AG20443 (cell line): Measurements from ENCODE around the gene DNAJC5G.
A peak's percentile ranks its signal among the peaks of the same experiment; 100 is the strongest.
"Not testable (repeated sequence)": the region's sequence is repeated elsewhere in the genome, so short reads cannot be mapped to it uniquely, and the experiment has no call there.

ENCODE experiments used
- DNase-seq: peaks from one replicate; pipeline ENCODE4 v3.0.0; 2012; ENCODE audit warnings: low spot score, mixed read lengths

Gene DNAJC5G

GRCh38 chr2:27281855-27282559 is 6.8 kb downstream of the DNAJC5G start, which contains the start of gene TRIM54:
TSS of gene TRIM54 (plus strand) at chr2:27282429. CDS start at chr2:27282732, 303 bp downstream.
- no peak for DNase-seq

- no peak for DNase-seq
Observed at GRCh38 chr2:27282892-27283291, 7.7 kb downstream of the DNAJC5G start.

- DNase-seq, result no peak
Observed at GRCh38 chr2:27284996-27285395, 9.8 kb downstream of the DNAJC5G start.

- DNase-seq, result no peak
Observed at GRCh38 chr2:27285481-27285880, 10.2 kb downstream of the DNAJC5G start.

DNA sequence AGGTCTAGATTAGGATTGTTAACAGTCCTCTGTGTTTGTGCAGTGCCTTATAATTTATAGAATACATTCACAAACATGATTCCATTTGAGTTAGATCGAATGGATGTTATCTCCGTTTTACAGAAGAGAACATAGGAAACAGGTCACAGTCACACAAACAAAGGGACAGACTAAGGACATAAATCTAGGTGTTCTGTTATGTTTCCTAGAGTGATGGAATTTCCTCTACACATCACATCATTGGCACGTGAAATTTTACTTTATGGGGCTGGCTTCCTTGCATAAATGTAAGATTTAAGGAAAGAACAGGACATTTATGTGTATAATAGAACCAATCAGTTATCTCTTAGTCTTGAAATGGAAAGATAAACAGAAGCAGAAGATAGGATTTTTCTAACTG is 13.4 kb downstream of the DNAJC5G start:
- no peak for DNase-seq

GRCh38 chr2:27290549-27290948 is 15.3 kb downstream of the DNAJC5G start:
- DNase-seq, result no peak

DNA sequence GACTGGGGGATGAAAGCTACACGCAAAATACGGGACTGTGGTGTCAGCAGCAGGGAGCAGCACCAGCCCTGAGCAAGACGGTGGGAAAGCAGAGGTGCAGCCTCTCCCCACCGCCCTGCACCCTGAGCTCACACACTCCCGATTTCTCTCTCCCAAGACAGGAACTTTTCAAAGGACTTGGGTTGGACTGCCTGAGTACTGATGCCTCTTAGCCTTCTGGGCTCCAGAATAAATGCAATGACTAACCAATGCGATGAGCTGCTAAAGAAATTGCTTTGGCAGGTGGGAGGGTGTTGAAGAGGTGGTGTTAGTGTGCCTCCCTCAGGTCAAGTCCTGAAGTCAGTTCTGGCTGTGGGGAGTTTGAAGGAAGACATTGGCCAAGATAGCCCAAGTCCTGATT is 16.6 kb downstream of the DNAJC5G start:
- DNase-seq, result no peak

DNA sequence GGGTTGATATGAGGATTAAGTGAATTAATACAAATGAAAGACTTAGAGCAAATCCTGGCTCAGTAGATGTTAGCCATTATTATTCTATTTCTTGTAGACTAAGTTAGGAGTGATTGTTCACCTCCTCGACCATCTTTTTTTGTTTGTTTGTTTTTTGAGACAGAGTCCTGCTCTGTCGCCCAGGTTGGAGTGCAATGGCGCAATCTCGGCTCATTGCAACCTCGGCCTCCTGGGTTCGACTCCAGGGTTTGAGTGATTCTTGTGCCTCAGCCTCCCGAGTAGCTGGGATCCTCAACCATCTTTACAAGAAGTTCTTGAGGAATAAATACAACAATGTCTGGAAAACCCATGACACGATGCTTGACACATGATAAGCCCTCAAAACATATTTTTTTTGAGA is 19.7 kb downstream of the DNAJC5G start:
- no peak for DNase-seq

- DNase-seq, result peak; percentile 74
Observed at GRCh38 chr2:27296481-27296880, 21.2 kb downstream of the DNAJC5G start.

DNA sequence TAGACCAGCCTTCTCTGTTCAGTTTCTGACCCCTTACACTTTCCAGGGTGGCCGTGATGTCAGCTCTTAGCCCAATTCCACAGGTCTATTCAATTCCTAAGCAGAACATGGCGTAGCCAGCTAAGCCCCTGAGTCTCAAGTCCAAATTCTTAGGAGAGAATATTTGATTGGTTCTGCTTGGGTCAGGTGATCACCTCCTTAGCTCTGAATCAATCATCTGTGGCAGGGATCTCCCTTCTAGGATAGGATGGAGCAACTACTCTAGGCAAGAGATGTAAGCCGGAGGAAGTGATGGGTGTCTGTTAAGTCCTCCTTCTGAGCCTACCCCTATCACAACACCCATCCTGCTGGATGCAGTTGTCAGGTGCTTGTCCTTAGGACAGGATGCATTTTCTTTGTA is 22.0 kb downstream of the DNAJC5G start:
- no peak for DNase-seq

DNA sequence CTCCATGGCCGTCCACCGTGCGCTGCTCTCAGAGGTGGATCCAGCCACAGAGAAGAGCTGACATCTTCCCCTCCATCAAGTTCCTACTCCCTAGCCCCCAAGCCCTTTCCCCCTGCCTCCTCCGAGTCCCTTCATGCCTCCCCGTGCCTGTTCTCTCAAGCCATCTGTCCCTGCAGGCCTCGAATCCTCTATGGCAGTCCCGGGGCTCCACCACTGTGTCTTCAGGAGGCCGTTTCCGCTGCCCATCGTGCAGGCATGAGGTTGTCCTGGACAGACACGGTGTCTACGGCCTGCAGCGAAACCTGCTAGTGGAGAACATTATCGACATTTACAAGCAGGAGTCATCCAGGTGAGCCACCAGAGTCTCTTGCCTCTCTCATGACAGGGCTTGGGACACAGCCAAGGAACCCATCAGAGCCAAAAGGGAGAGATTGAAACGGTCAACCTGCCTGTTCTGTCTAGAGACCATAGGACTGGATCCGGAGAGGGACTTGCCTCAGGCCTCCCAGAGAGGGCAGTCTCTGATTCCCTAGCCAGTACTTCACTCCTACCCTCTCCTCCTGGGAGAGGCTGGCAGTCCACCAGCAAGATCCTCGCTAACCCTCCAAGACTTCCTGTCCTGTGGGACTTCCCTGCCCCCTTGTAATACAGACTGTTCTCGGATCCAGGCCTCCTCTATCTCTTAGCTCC is 23.3 kb downstream of the DNAJC5G start:
- DNase-seq, result no peak

GRCh38 chr2:27300606-27301005 is 25.4 kb downstream of the DNAJC5G start:
- DNase-seq, result not testable (repeated sequence)

- peak; percentile 68 for DNase-seq
Observed at GRCh38 chr2:27303093-27304025, 28.1 kb downstream of the DNAJC5G start.

GRCh38 chr2:27304488-27305240 is 29.4 kb downstream of the DNAJC5G start:
- DNase-seq, result no peak

DNA sequence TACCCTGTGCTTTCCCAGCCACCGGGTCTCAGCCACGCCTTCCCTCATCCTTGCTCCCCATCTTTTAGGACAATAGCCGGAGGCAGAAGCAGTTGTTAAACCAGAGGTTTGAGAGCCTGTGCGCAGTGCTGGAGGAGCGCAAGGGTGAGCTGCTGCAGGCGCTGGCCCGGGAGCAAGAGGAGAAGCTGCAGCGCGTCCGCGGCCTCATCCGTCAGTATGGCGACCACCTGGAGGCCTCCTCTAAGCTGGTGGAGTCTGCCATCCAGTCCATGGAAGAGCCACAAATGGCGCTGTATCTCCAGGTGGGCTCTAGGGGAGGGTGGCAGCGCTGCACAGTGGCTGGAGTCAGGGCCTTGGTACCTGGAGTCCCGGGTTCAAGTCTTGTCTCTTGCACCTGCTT is 30.3 kb downstream of the DNAJC5G start:
- DNase-seq, result no peak

DNA sequence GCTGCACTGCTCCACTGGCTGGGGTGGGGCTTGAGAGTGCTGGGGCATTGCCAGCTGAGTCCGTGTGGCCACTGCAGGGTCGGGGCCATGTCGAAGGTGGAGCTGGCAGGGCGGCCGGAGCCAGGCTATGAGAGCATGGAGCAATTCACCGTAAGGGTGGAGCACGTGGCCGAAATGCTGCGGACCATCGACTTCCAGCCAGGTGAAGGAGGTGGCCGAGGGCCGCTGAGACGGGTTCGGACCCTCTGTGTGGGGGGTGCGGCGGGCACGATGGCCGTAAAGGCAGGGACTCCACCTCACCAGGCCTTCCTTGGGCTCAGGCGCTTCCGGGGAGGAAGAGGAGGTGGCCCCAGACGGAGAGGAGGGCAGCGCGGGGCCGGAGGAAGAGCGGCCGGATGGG is 30.9 kb downstream of the DNAJC5G start:
- DNase-seq, result no peak

DNA sequence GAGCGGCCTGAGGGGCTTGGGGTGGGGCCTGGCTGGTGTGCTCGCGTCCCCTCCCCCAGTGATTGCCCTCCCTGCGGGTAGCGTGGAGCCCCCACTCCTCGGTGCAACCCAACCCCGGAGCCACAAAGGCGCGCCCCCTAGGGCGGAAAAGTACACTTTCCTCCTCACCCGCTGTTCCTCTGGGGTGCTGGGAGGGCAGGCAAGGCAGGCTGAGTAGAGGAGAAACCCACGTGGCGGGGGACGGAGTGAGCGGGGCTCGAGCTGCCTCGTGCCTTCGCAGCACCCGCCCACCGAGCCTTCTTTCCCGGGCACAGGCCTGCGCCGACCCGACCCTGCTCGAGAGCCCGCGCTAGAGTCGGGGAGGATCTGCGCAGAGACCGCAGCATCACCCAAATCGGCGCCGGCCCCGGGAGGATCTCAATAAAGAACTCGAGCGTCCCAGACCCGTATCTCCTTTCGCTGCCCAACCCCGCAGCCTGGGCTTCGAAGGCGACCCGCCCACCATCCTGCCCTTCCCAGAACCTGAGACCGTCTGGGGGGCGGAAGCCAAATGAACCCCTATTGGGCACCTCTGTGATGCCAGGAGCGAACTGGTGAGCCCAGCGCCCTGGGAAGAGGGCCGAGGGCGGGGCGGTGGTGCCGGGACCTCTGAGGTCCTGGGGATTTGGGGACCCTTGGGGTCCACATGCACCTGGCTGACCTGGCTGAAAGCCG is 31.5 kb downstream of the DNAJC5G start:
- no peak for DNase-seq

GRCh38 chr2:27307287-27307544 is 32.0 kb downstream of the DNAJC5G start:
- DNase-seq, result no peak

GRCh38 chr2:27307545-27308358 is 32.5 kb downstream of the DNAJC5G start:
- DNase-seq, result peak; percentile 24

DNA sequence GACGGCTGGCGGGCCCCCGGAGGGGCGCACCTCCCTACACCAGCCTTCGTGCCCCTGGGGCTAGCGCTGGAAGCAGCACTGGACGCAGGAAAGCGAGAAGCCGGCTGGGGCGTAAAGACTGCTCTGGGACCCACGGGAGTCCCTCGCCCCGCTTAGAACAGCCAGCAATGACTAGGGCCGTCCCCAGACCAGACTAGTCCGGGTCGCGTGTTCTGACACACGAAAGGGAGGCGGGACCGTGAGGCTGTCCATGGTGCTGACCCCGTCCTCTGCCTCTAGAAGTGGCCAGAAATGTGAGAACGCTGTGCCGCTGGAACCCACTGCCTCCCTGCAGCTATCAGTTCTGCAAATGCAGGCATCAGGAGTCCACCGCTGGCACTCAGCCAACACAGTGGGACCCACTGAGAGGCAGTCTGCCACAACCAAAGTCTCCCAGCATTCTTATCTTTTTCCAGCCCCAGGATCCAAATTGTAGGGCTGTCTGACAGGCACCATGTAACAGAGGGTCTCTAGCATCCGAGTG is 33.2 kb downstream of the DNAJC5G start, which contains the start of gene UCN:
TSS of gene UCN (minus strand) at position 87 of the 523 bp plus-strand sequence. CDS start 550 bp downstream, outside the sequence.
- peak; percentile 67 for DNase-seq
